Right cardiac atrium (tissue), 5 donors: ENCODE data around the gene BPI. TPM values are rescaled to one million over a fixed set of nuclear protein-coding genes. Genes with fewer than 3 reads are reported as not detected.
"Not testable (repeated sequence)": the region's sequence is repeated elsewhere in the genome, so short reads cannot be mapped to it uniquely, and the experiment has no call there.

Source experiments
- ATAC-seq, 2 donors: fragments of 200-7000 bp; cut with Tn5 transposase; one replicate each; pipeline versions ENCODE4 v1.8.0 to v1.9.1; 2020; ENCODE audit warnings: moderate library complexity in 2 of 2, mild to moderate bottlenecking in 1 of 2
- DNase-seq, 3 donors: peaks; one replicate each; pipeline ENCODE4 v3.0.0-alpha.2; 2020
- H3K27ac ChIP-seq: one replicate; pipeline ENCODE4 v1.5.1; 2013; ENCODE audit warnings: mild to moderate bottlenecking, low read length, control low read depth, moderate library complexity
- H3K27me3 ChIP-seq: one replicate; pipeline ENCODE4 v1.6.1; 2013; ENCODE audit not compliant: control insufficient read depth, insufficient read depth
- H3K4me1 ChIP-seq: one replicate; pipeline ENCODE4 v1.6.1; 2013; ENCODE audit warnings: low read length; ENCODE audit not compliant: control insufficient read depth, insufficient read depth
- H3K4me3 ChIP-seq: one replicate; pipeline ENCODE4 v1.5.1; 2013; ENCODE audit warnings: low read length, control low read depth
- H3K9me3 ChIP-seq: one replicate; pipeline ENCODE4 v1.6.1; 2013; ENCODE audit warnings: low read length; ENCODE audit not compliant: control insufficient read depth
- WGBS: extraction: QIAGEN DNeasy Blood & Tissue Kit; methylation state at CpG from one replicate; pipeline ENCODE4 v1.1.7; 2013; 5-methylcytosine and 5-hydroxymethylcytosine counted together
- intact Hi-C, 4 donors: fragments of 100-400 bp; cut with DNase I; formaldehyde crosslinking; loops; one replicate each; pipeline versions ENCODE4 v1.11.0 to v1.14.0; 2022 to 2023
- polyA plus RNA-seq: library from polyadenylated mRNA; stranded (reverse); fragments of 200-250 nt; gene quantifications from one replicate; pipeline ENCODE4 v1.2.3, GENCODE V29; 2013
- total RNA-seq, 4 donors: library from RNA; stranded (reverse); fragmentation: NEBNext Ultra II Directional; extraction: Animal tissue kit (Norgen Biotek cat#: 25700); gene quantifications; one replicate each; pipeline ENCODE4 v1.2.1, GENCODE V29; 2021
- donor health status: healthy with polysubstance abuse.
- donor health status: DM: no; HTN: yes; CAD: no.
- donor health status: DM: no; HTN: no; CAD: no.
- donor health status: DM: no; HTN: yes; CAD: no; lungs with severe emphysema.
- donor health status: DM: yes; HTN: yes; CAD: no.

Gene BPI
- total and polyA plus RNA-seq, 5 donors: 0.07 to 0.71 (median 0.28) TPM

- Histone ChIP-seq H3K27me3 (no peaks in the 10 kb centered on the region), H3K4me1 (no peaks in the 10 kb centered on the region), H3K9me3 (no peaks in the 10 kb centered on the region), H3K4me3 (no peak overlapping the region), H3K27ac (no peak overlapping the region)
- DNase-seq: peak in 1 of 3 donors; percentile 61
- ATAC-seq: peak in 1 of 2 donors; percentile 24
- 59% methylated on average over 8 of the region's 8 CpGs for WGBS
- intact Hi-C loops: loop anchor here in 1 of 4 donors (5.0 kb wide), 1 partner anchor 78 kb away; no protein-coding TSS in a partner anchor
Observed at GRCh38 chr20:38304845-38305447, 990 bp downstream of the BPI start.

- no peak for ATAC-seq
- DNase-seq: no peak
- no peaks in the 10 kb centered on the region for H3K27me3 ChIP-seq
- intact Hi-C loops: no loop called here
- H3K9me3 ChIP-seq: no peaks in the 10 kb centered on the region
- no peaks in the 10 kb centered on the region for H3K4me1 ChIP-seq
- H3K4me3 ChIP-seq: no peak overlapping the region
- no peak overlapping the region for H3K27ac ChIP-seq
- 89% methylated on average over 4 of the region's 4 CpGs for WGBS
Observed at GRCh38 chr20:38305541-38305940, 1.6 kb downstream of the BPI start.

GRCh38 chr20:38306379-38306778 lies 2.4 kb downstream of the BPI start:
- H3K4me1 ChIP-seq: no peaks in the 10 kb centered on the region
- no peak for ATAC-seq
- H3K27me3 ChIP-seq: no peaks in the 10 kb centered on the region
- no peak overlapping the region for H3K27ac ChIP-seq
- WGBS: 87% methylated on average over 6 of the region's 6 CpGs
- no peaks in the 10 kb centered on the region for H3K9me3 ChIP-seq
- no peak overlapping the region for H3K4me3 ChIP-seq
- intact Hi-C loops: no loop called here
- no peak for DNase-seq

GRCh38 chr20:38307371-38308046 lies 3.6 kb downstream of the BPI start:
- Histone ChIP-seq H3K4me3 (no peak overlapping the region), H3K27ac (no peak overlapping the region), H3K9me3 (no peaks in the 10 kb centered on the region), H3K27me3 (no peaks in the 10 kb centered on the region), H3K4me1 (no peaks in the 10 kb centered on the region)
- ATAC-seq (no peak), DNase-seq (no peak)
- 82% methylated on average over 8 of the region's 8 CpGs for WGBS
- intact Hi-C loops: no loop called here

GRCh38 chr20:38308047-38308438 lies 4.1 kb downstream of the BPI start:
- DNase-seq (no peak), ATAC-seq (no peak)
- H3K27ac ChIP-seq: no peak overlapping the region
- H3K9me3 ChIP-seq: no peaks in the 10 kb centered on the region
- no peaks in the 10 kb centered on the region for H3K4me1 ChIP-seq
- H3K4me3 ChIP-seq: no peak overlapping the region
- intact Hi-C loops: no loop called here
- H3K27me3 ChIP-seq: no peaks in the 10 kb centered on the region
- WGBS: 44% methylated on average over 4 of the region's 4 CpGs

- intact Hi-C loops: no loop called here
- no peaks in the 10 kb centered on the region for H3K4me1 ChIP-seq
- no peaks in the 10 kb centered on the region for H3K27me3 ChIP-seq
- H3K4me3 ChIP-seq: no peak overlapping the region
- 46% methylated on average over 1 of the region's 1 CpG for WGBS
- H3K9me3 ChIP-seq: no peaks in the 10 kb centered on the region
- no peak overlapping the region for H3K27ac ChIP-seq
- no peak for DNase-seq
- no peak for ATAC-seq
Observed at GRCh38 chr20:38308447-38308846, 4.5 kb downstream of the BPI start.

GRCh38 chr20:38311091-38311490 lies 7.1 kb downstream of the BPI start:
- H3K27ac ChIP-seq: no peak overlapping the region
- no peak for ATAC-seq
- intact Hi-C loops: no loop called here
- no peaks in the 10 kb centered on the region for H3K4me1 ChIP-seq
- no peaks in the 10 kb centered on the region for H3K9me3 ChIP-seq
- WGBS: 89% methylated on average over 3 of the region's 3 CpGs
- DNase-seq: no peak
- no peaks in the 10 kb centered on the region for H3K27me3 ChIP-seq
- H3K4me3 ChIP-seq: no peak overlapping the region

GRCh38 chr20:38311491-38311890 lies 7.5 kb downstream of the BPI start:
- DNase-seq: no peak
- H3K27me3 ChIP-seq: no peaks in the 10 kb centered on the region
- intact Hi-C loops: no loop called here
- H3K9me3 ChIP-seq: no peaks in the 10 kb centered on the region
- peak; percentile 29 to 78 for ATAC-seq
- no peaks in the 10 kb centered on the region for H3K4me1 ChIP-seq
- H3K4me3 ChIP-seq: no peak overlapping the region
- whole genome bisulfite sequencing: 59% methylated on average over 3 of the region's 3 CpGs
- no peak overlapping the region for H3K27ac ChIP-seq

GRCh38 chr20:38313676-38314075 lies 9.7 kb downstream of the BPI start:
- Histone ChIP-seq H3K27ac (no peak overlapping the region), H3K9me3 (no peaks in the 10 kb centered on the region), H3K27me3 (no peaks in the 10 kb centered on the region), H3K4me3 (no peak overlapping the region), H3K4me1 (no peaks in the 10 kb centered on the region)
- WGBS: 93% methylated on average over 2 of the region's 2 CpGs
- intact Hi-C loops: no loop called here
- no peak for DNase-seq
- ATAC-seq: no peak

GRCh38 chr20:38314350-38314749 lies 10.4 kb downstream of the BPI start:
- DNase-seq, ATAC-seq, H3K4me3 ChIP-seq, intact Hi-C loops, H3K9me3 ChIP-seq, H3K27me3 ChIP-seq, H3K4me1 ChIP-seq, H3K27ac ChIP-seq: not testable (repeated sequence)
- WGBS: 95% methylated on average over 1 of the region's 1 CpG

- Histone ChIP-seq H3K27me3 (no peaks in the 10 kb centered on the region), H3K9me3 (no peaks in the 10 kb centered on the region), H3K4me3 (no peak overlapping the region), H3K4me1 (no peaks in the 10 kb centered on the region), H3K27ac (no peak overlapping the region)
- WGBS: 72% methylated on average over 5 of the region's 5 CpGs
- DNase-seq: peak in 1 of 3 donors; percentile 67
- intact Hi-C loops: loop anchor here in 1 of 4 donors (5.0 kb wide), 1 partner anchor 88 kb away; no protein-coding TSS in a partner anchor
- peak; percentile 45 to 56 for ATAC-seq
Observed at GRCh38 chr20:38315290-38315966, 11.5 kb downstream of the BPI start.
